PC-9 (cell line): ENCODE results near the gene KPNA5. TPM values are rescaled to one million over a fixed set of nuclear protein-coding genes. Genes with fewer than 3 reads are reported as not detected.

Experiments used
- BruUV-seq: library from RNA; stranded (reverse); fragments of 400-500 nt; replicated peaks from 2 replicates; lab custom pipeline; 2021; lab: Mats Ljungman, UMichigan
- CTCF ChIA-PET: fragments of 300-600 bp; sonication (Branson Sonifier 250); formaldehyde crosslinking; loops from one replicate; lab custom pipeline; 2022; ENCODE audit warnings: antibody characterized with exemption; lab: Charles Lee
- POLR2A ChIA-PET: fragments of 300-600 bp; sonication (Branson Sonifier 250); formaldehyde crosslinking; loops from one replicate; lab custom pipeline; 2022; ENCODE audit warnings: antibody characterized with exemption; ENCODE audit not compliant: unreplicated experiment; lab: Charles Lee
- DNase-seq, 2 experiments: peaks; one replicate each; pipeline versions ENCODE4 v3.0.0 to v3.0.0-alpha.2; 2015 to 2022; ENCODE audit warnings: mixed read lengths in 1 of 2
- H2AFZ ChIP-seq: fragments of 200-600 bp; sonication (generic); 2 replicates; pipeline ENCODE4 v1.8.1; 2017; ENCODE audit warnings: antibody characterized with exemption
- H3F3A ChIP-seq: fragments of 200-600 bp; sonication (generic); 2 replicates; pipeline ENCODE4 v1.8.1; 2017; ENCODE audit warnings: antibody characterized with exemption, mild to moderate bottlenecking, low read depth; ENCODE audit not compliant: insufficient read depth
- H3K27ac ChIP-seq: fragments of 200-600 bp; sonication (generic); 2 replicates; pipeline ENCODE4 v1.6.1; 2016; ENCODE audit warnings: mixed run types
- H3K27me3 ChIP-seq: fragments of 200-600 bp; sonication (generic); 2 replicates; pipeline ENCODE4 v1.6.1; 2016; ENCODE audit warnings: low read depth, mixed run types; ENCODE audit not compliant: insufficient read depth
- H3K36me3 ChIP-seq: fragments of 200-600 bp; sonication (generic); 2 replicates; pipeline ENCODE4 v1.6.1; 2016; ENCODE audit warnings: low read depth, mixed run types
- H3K4me1 ChIP-seq: fragments of 200-600 bp; sonication (generic); replicated peaks from 2 replicates; pipeline ENCODE4 v1.6.1; 2016; ENCODE audit warnings: mixed run types; ENCODE audit not compliant: insufficient read depth
- H3K4me2 ChIP-seq: fragments of 200-600 bp; sonication (generic); 2 replicates; pipeline ENCODE4 v1.6.1; 2017; ENCODE audit warnings: mixed run types
- H3K4me3 ChIP-seq: fragments of 200-600 bp; sonication (generic); 2 replicates; pipeline ENCODE4 v1.6.1; 2016; ENCODE audit warnings: mixed run types
- H3K79me2 ChIP-seq: fragments of 200-600 bp; sonication (generic); 2 replicates; pipeline ENCODE4 v1.6.1; 2017; ENCODE audit warnings: low read depth, mixed run types
- H3K9me2 ChIP-seq: fragments of 200-600 bp; sonication (generic); 2 replicates; pipeline ENCODE4 v1.8.1; 2017; ENCODE audit warnings: mild to moderate bottlenecking; ENCODE audit not compliant: insufficient read depth
- H3K9me3 ChIP-seq: fragments of 200-600 bp; sonication (generic); 2 replicates; pipeline ENCODE4 v1.8.1; 2016; ENCODE audit warnings: low read depth; ENCODE audit not compliant: insufficient read depth
- H4K20me1 ChIP-seq: fragments of 200-600 bp; sonication (generic); 2 replicates; pipeline ENCODE4 v1.8.1; 2017; ENCODE audit not compliant: insufficient read depth
- EZH2 ChIP-seq: fragments of 200-600 bp; sonication (generic); IDR thresholded peaks from 2 replicates; pipeline ENCODE4 v1.8.0; 2017; ENCODE audit warnings: antibody characterized with exemption, low read depth
- intact Hi-C: fragments of 100-400 bp; cut with micrococcal nuclease; formaldehyde crosslinking; loops from one replicate; pipeline ENCODE4 v1.10.0; 2022; ENCODE audit not compliant: unreplicated experiment
- total RNA-seq: library from RNA; stranded (reverse); gene quantifications from 2 replicates; pipeline ENCODE4 v1.2.3, GENCODE V29; 2021
- TF ChIP-seq, protein P1 (sequence below): fragments of 200-600 bp; sonication (generic); conservative IDR thresholded peaks from 2 replicates; pipeline ENCODE4 v1.6.1; 2017; ENCODE audit warnings: mixed run types, antibody characterized with exemption, mild to moderate bottlenecking, moderate library complexity

The KPNA5 gene
- total RNA-seq, 1 experiment from 2014 or later: 6.6 TPM

- H3K27me3 ChIP-seq: no peaks in the 10 kb centered on the region
- no peak within 1 kb of the TSS for H3K4me2 ChIP-seq
- H3K4me1 ChIP-seq: no peaks in the 10 kb centered on the region
- H3K27ac ChIP-seq: no peak within 1 kb of the TSS
- POLR2A ChIA-PET: interaction anchor here (0.6 kb wide), 1 partner anchor 65 kb away, joined by 13 read pairs; no protein-coding TSS in a partner anchor
- no peaks in the 10 kb centered on the region for H3K9me2 ChIP-seq
- no peak within 1 kb of the TSS for H3K4me3 ChIP-seq
- no peaks in the 10 kb centered on the region for H3K79me2 ChIP-seq
- H4K20me1 ChIP-seq: no peaks in the 10 kb centered on the region
- DNase-seq: no peak
- H2AFZ ChIP-seq: no peak within 1 kb of the TSS
- CTCF ChIA-PET: no interaction called here
- intact Hi-C loops: no loop called here
- no peaks in the 10 kb centered on the region for H3F3A ChIP-seq
- H3K36me3 ChIP-seq: no peaks in the 10 kb centered on the region
- no peaks in the 10 kb centered on the region for H3K9me3 ChIP-seq
- no TSS peak for BruUV-seq
- TF ChIP-seq, protein P1, sequence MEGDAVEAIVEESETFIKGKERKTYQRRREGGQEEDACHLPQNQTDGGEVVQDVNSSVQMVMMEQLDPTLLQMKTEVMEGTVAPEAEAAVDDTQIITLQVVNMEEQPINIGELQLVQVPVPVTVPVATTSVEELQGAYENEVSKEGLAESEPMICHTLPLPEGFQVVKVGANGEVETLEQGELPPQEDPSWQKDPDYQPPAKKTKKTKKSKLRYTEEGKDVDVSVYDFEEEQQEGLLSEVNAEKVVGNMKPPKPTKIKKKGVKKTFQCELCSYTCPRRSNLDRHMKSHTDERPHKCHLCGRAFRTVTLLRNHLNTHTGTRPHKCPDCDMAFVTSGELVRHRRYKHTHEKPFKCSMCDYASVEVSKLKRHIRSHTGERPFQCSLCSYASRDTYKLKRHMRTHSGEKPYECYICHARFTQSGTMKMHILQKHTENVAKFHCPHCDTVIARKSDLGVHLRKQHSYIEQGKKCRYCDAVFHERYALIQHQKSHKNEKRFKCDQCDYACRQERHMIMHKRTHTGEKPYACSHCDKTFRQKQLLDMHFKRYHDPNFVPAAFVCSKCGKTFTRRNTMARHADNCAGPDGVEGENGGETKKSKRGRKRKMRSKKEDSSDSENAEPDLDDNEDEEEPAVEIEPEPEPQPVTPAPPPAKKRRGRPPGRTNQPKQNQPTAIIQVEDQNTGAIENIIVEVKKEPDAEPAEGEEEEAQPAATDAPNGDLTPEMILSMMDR: no peak
- TF ChIP-seq EZH2: no peak
These were observed 84.2 kb downstream of the KPNA5 start, which contains the start of gene FAM162B for GRCh38 chr6:116764961-116765841. Gene FAM162B, minus strand, starts transcription at chr6:116765719. Its CDS starts 143 bp downstream, at chr6:116765576.

- POLR2A ChIA-PET: no interaction called here
- DNase-seq: no peak
- H3K79me2 ChIP-seq: no peaks in the 10 kb centered on the region
- TF ChIP-seq EZH2: no peak
- TF ChIP-seq, protein P1: no peak
- H3K9me2 ChIP-seq: no peaks in the 10 kb centered on the region
- no peak overlapping the region for H3K4me2 ChIP-seq
- no peak overlapping the region for H2AFZ ChIP-seq
- no TSS peak for BruUV-seq
- no peaks in the 10 kb centered on the region for H3K9me3 ChIP-seq
- no peaks in the 10 kb centered on the region for H4K20me1 ChIP-seq
- no peaks in the 10 kb centered on the region for H3K27me3 ChIP-seq
- H3K27ac ChIP-seq: no peak overlapping the region
- H3K36me3 ChIP-seq: no peaks in the 10 kb centered on the region
- H3K4me1 ChIP-seq: no peaks in the 10 kb centered on the region
- no peak overlapping the region for H3K4me3 ChIP-seq
- CTCF ChIA-PET: no interaction called here
- H3F3A ChIP-seq: no peaks in the 10 kb centered on the region
- intact Hi-C loops: no loop called here
These were observed 85.6 kb downstream of the KPNA5 start for GRCh38 chr6:116766506-116767176.

DNA sequence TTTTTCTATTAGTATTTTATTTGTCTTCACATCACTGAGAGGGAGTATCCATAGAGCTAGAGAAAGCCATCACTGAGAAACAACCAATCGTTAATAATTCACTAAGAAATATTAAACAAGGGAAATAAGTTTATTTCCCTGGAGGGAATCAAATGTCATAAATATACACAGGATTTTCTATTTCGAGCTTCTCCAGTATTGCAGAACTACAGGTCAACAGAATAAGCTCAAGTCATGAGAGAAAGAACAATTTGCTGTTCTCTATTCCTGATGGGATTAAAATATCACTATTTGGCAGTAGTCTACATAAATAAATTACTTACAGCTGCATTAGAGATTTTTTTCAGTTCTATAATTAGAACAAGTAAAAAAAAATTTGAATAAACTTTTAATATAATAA lies 86.7 kb downstream of the KPNA5 start:
- H3K27me3 ChIP-seq: no peaks in the 10 kb centered on the region
- no peak overlapping the region for H3K4me2 ChIP-seq
- H3K4me3 ChIP-seq: no peak overlapping the region
- no peaks in the 10 kb centered on the region for H3K79me2 ChIP-seq
- no peak overlapping the region for H3K27ac ChIP-seq
- TF ChIP-seq EZH2: no peak
- TF ChIP-seq, protein P1: no peak
- no peaks in the 10 kb centered on the region for H3K9me3 ChIP-seq
- no peak for DNase-seq
- ChIA-PET CTCF (interaction anchor here (0.6 kb wide), 1 partner anchor 11 kb away, joined by 5 read pairs; no protein-coding TSS in a partner anchor), POLR2A (no interaction called here)
- intact Hi-C loops: no loop called here
- BruUV-seq: no TSS peak
- H4K20me1 ChIP-seq: no peaks in the 10 kb centered on the region
- H3K9me2 ChIP-seq: no peaks in the 10 kb centered on the region
- no peaks in the 10 kb centered on the region for H3F3A ChIP-seq
- H3K4me1 ChIP-seq: no peaks in the 10 kb centered on the region
- no peaks in the 10 kb centered on the region for H3K36me3 ChIP-seq
- H2AFZ ChIP-seq: no peak overlapping the region
